NB4 (cell line): ENCODE results near the gene GPRC5A.
"Not testable (repeated sequence)": the region's sequence is repeated elsewhere in the genome, so short reads cannot be mapped to it uniquely, and the experiment has no call there.

Experiments
- CTCF ChIP-seq: IDR thresholded peaks from one replicate; pipeline ENCODE4 v1.5.1; 2012; ENCODE audit warnings: low read depth, low read length
- MYC ChIP-seq: IDR thresholded peaks from 2 replicates; pipeline ENCODE4 v1.6.1; 2011; ENCODE audit warnings: low read depth, low read length

- not testable (repeated sequence) for TF ChIP-seq MYC, CTCF
These were observed 44.6 kb upstream of the GPRC5A start for GRCh38 chr12:12846780-12847179.
